Measurements from ENCODE around the gene SBF1.

Gene SBF1

GRCh38 chr22:50507421-50507990, 32.7 kb upstream of the SBF1 start, which contains the start of gene LMF2:
TSS of gene LMF2 (minus strand) at chr22:50507702. CDS start at chr22:50507675, 27 bp downstream.
- peak; percentile 83 to 90 for DNase-seq (ENCODE audit: low read depth in 2 of 2)

GRCh38 chr22:50506611-50507420, 32.0 kb upstream of the SBF1 start:
- no peak for DNase-seq (ENCODE audit: low read depth in 2 of 2)

GRCh38 chr22:50505776-50506610, 31.2 kb upstream of the SBF1 start:
- no peak for DNase-seq (ENCODE audit: low read depth in 2 of 2)

- DNase-seq (ENCODE audit: low read depth in 2 of 2): no peak
Observed at GRCh38 chr22:50505276-50505775, 30.5 kb upstream of the SBF1 start.

- no peak for DNase-seq (ENCODE audit: low read depth in 2 of 2)
Observed at GRCh38 chr22:50504369-50505211, 29.8 kb upstream of the SBF1 start.

GRCh38 chr22:50503475-50504145, 28.8 kb upstream of the SBF1 start:
- no peak for DNase-seq (ENCODE audit: low read depth in 2 of 2)

- no peak for DNase-seq (ENCODE audit: low read depth in 2 of 2)
Observed at GRCh38 chr22:50502628-50503474, 28.0 kb upstream of the SBF1 start.

- DNase-seq (ENCODE audit: low read depth in 2 of 2): no peak
Observed at GRCh38 chr22:50502096-50502495, 27.3 kb upstream of the SBF1 start.

GRCh38 chr22:50500452-50500851, 25.6 kb upstream of the SBF1 start:
- DNase-seq (ENCODE audit: low read depth in 2 of 2): no peak

- DNase-seq (ENCODE audit: low read depth in 2 of 2): peak; percentile 37 to 62
Observed at GRCh38 chr22:50498322-50498890, 23.6 kb upstream of the SBF1 start.

- no peak for DNase-seq (ENCODE audit: low read depth in 2 of 2)
Observed at GRCh38 chr22:50497093-50497492, 22.3 kb upstream of the SBF1 start.

GRCh38 chr22:50490531-50491308, 15.9 kb upstream of the SBF1 start:
- DNase-seq (ENCODE audit: low read depth in 2 of 2): no peak

- DNase-seq (ENCODE audit: low read depth in 2 of 2): no peak
Observed at GRCh38 chr22:50489363-50490243, 14.8 kb upstream of the SBF1 start.

- DNase-seq (ENCODE audit: low read depth in 2 of 2): no peak
Observed at GRCh38 chr22:50488886-50489285, 14.1 kb upstream of the SBF1 start.

- DNase-seq (ENCODE audit: low read depth in 2 of 2): no peak
Observed at GRCh38 chr22:50488006-50488677, 13.3 kb upstream of the SBF1 start.

GRCh38 chr22:50487290-50488005, 12.6 kb upstream of the SBF1 start:
- DNase-seq (ENCODE audit: low read depth in 2 of 2): no peak

Data from stimulated activated CD8-positive, alpha-beta memory T cell treated with anti-CD3 and anti-CD28 coated beads, Interleukin-7, amount 100 ng/mL, for 4 hours (primary cell).